Measurements from ENCODE around the gene MORC2. TPM values are rescaled to one million over a fixed set of nuclear protein-coding genes. Genes with fewer than 3 reads are reported as not detected.

The MORC2 gene
- total and polyA plus RNA-seq, 10 of the 15 experiments (the other 5 are each of a cell fraction or from before 2014, with no cell fraction given): 1.7 to 16.3 (median 9.0) TPM

DNA sequence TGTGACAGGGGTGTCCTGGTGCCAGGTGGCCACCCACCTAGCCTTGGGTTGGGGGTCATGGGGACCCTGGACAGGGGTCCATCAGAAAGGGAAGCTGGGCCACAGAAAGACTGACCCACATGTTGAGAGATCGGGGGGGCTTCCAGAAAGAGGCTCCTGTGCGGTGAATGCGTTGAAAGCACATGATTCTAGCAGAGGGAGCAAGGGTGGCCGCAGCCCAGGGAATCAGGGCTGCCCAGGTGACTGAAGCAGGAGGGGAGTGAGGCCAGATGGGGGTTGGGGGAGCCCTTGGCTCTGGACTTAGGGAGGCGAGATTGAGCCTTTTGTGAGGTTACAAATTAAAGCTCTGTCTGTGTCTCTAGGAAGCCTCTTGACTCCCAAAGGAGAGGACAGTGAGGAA lies 80.7 kb downstream of the MORC2 start (continued):
- TF ChIP-seq CREB1 (IDR thresholded peaks at IDR 0.05; ENCODE audit: low read depth) (no peak), ZNF384 (IDR thresholded peaks at IDR 0.05; ENCODE audit: borderline replicate concordance, low read depth, low read length) (no peak), WRNIP1 (IDR thresholded peaks at IDR 0.05; ENCODE audit: borderline replicate concordance, low read depth, low read length) (no peak), ATF7 (IDR thresholded peaks at IDR 0.05; ENCODE audit: low read depth) (no peak), SMAD5 (IDR thresholded peaks at IDR 0.05; ENCODE audit: low read depth) (no peak), CBX5 (IDR thresholded peaks at IDR 0.05; ENCODE audit: low read depth) (no peak), MYC (IDR thresholded peaks at IDR 0.05; ENCODE audit: insufficient read depth, insufficient read length, insufficient replicate concordance, low read length, severe bottlenecking) (no peak), MEF2B (IDR thresholded peaks at IDR 0.05; ENCODE audit: partially characterized antibody, poor library complexity, severe bottlenecking) (no peak), CBX3 (IDR thresholded peaks at IDR 0.05; ENCODE audit: borderline replicate concordance, low read depth) (no peak)
- TF ChIP-seq, protein P1, sequence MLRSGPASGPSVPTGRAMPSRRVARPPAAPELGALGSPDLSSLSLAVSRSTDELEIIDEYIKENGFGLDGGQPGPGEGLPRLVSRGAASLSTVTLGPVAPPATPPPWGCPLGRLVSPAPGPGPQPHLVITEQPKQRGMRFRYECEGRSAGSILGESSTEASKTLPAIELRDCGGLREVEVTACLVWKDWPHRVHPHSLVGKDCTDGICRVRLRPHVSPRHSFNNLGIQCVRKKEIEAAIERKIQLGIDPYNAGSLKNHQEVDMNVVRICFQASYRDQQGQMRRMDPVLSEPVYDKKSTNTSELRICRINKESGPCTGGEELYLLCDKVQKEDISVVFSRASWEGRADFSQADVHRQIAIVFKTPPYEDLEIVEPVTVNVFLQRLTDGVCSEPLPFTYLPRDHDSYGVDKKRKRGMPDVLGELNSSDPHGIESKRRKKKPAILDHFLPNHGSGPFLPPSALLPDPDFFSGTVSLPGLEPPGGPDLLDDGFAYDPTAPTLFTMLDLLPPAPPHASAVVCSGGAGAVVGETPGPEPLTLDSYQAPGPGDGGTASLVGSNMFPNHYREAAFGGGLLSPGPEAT (IDR thresholded peaks at IDR 0.05; ENCODE audit: low read depth): no peak

DNA sequence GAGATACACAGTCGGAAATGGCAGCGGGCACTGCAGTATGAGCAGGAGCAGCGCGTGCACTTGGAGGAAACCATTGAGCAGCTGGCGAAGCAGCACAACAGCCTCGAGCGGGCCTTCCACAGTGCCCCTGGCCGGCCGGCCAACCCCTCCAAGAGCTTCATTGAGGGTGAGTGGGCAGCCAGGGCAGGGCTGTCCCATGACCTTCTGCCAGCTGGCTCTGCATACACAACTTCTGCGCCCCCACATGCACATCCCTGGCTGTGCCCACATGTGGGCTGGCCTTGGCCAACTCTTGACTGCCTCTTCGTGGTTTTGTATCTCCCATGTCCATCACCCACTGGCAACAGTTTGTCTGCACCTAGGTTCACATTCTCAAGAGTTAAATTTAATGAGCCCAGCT lies 81.1 kb downstream of the MORC2 start:
- Histone ChIP-seq H4K20me1 (ENCODE audit: control insufficient read depth, insufficient read depth) (no peaks in the 10 kb centered on the region; the same call in 1 of the 2 replicates), H3K27me3 (replicated peaks in 1 of 2; ENCODE audit: control insufficient read depth in 2 of 2, insufficient read depth in 2 of 2, low read length in 1 of 2) (no peaks in the 10 kb centered on the region), H3K4me1 (ENCODE audit: control insufficient read depth, insufficient read depth, low read length) (no peaks in the 10 kb centered on the region), H3K4me2 (ENCODE audit: control insufficient read depth, insufficient read depth) (no peak overlapping the region), H3K36me3 (ENCODE audit: control insufficient read depth in 2 of 2, insufficient read depth in 2 of 2, low read length in 1 of 2) (peaks cover 0 to 13% of the 10 kb centered on the region in 2 experiments; a peak in 2 of 4 replicates), H3K9me3 (replicated peaks; ENCODE audit: control insufficient read depth, insufficient read depth, low read length) (no peaks in the 10 kb centered on the region), H2AFZ (ENCODE audit: control insufficient read depth, low read depth, low read length) (no peak overlapping the region), H3K4me3 (no peak overlapping the region), H3K9ac (ENCODE audit: control insufficient read depth, insufficient read depth, low read length) (no peak overlapping the region), H3K27ac (ENCODE audit: control insufficient read depth, insufficient read depth) (no peak overlapping the region), H3K79me2 (ENCODE audit: control insufficient read depth, insufficient read depth, low read length) (no peaks in the 10 kb centered on the region)
- ChIA-PET POLR2A (no interaction called here), RAD21 (ENCODE audit: unreplicated experiment) (no interaction called here), SMC1A (ENCODE audit: uncharacterized antibody, unreplicated experiment) (no interaction called here), CTCF (no interaction called here)
- no peak for FAIRE-seq
- in situ Hi-C loops (cut with MboI): no loop called here
- 62% methylated on average over 11 of the region's 11 CpGs for WGBS (ENCODE audit: insufficient coverage, insufficient replicate concordance, low lambda C conversion rate, missing lambda C conversion rate)
- no peak for ATAC-seq
- DNase-seq (ENCODE audit: low read depth, low spot score): no peak
- intact Hi-C loops (cut with micrococcal nuclease; ENCODE audit: unreplicated experiment): no loop called here
- no TSS peak for BruUV-seq (replicated peaks)
- TF ChIP-seq, protein P2, sequence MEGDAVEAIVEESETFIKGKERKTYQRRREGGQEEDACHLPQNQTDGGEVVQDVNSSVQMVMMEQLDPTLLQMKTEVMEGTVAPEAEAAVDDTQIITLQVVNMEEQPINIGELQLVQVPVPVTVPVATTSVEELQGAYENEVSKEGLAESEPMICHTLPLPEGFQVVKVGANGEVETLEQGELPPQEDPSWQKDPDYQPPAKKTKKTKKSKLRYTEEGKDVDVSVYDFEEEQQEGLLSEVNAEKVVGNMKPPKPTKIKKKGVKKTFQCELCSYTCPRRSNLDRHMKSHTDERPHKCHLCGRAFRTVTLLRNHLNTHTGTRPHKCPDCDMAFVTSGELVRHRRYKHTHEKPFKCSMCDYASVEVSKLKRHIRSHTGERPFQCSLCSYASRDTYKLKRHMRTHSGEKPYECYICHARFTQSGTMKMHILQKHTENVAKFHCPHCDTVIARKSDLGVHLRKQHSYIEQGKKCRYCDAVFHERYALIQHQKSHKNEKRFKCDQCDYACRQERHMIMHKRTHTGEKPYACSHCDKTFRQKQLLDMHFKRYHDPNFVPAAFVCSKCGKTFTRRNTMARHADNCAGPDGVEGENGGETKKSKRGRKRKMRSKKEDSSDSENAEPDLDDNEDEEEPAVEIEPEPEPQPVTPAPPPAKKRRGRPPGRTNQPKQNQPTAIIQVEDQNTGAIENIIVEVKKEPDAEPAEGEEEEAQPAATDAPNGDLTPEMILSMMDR (IDR thresholded peaks at IDR 0.05 in 2 of 3, conservative IDR thresholded peaks at IDR 0.05 in 1 of 3; ENCODE audit: control insufficient read depth in 2 of 3, extremely low read depth in 1 of 3, insufficient read depth in 1 of 3, low read depth in 3 of 3, low read length in 3 of 3): no peak
- no peak for TF ChIP-seq SPI1 (IDR thresholded peaks at IDR 0.05; ENCODE audit: borderline replicate concordance, insufficient read depth, low read depth, low read length)
- no peak for TF ChIP-seq NFYB (IDR thresholded peaks at IDR 0.05; ENCODE audit: insufficient read depth, low read depth, low read length)
- no peak for TF ChIP-seq ATF7 (IDR thresholded peaks at IDR 0.05; ENCODE audit: low read depth)
- TF ChIP-seq, protein P3, sequence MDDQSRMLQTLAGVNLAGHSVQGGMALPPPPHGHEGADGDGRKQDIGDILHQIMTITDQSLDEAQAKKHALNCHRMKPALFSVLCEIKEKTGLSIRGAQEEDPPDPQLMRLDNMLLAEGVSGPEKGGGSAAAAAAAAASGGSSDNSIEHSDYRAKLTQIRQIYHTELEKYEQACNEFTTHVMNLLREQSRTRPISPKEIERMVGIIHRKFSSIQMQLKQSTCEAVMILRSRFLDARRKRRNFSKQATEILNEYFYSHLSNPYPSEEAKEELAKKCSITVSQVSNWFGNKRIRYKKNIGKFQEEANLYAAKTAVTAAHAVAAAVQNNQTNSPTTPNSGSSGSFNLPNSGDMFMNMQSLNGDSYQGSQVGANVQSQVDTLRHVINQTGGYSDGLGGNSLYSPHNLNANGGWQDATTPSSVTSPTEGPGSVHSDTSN (IDR thresholded peaks at IDR 0.05; ENCODE audit: insufficient replicate concordance, low read depth, low read length): no peak
- TF ChIP-seq SMAD1 (IDR thresholded peaks at IDR 0.05; ENCODE audit: low read depth, partially characterized antibody): no peak
- TF ChIP-seq, protein P4, sequence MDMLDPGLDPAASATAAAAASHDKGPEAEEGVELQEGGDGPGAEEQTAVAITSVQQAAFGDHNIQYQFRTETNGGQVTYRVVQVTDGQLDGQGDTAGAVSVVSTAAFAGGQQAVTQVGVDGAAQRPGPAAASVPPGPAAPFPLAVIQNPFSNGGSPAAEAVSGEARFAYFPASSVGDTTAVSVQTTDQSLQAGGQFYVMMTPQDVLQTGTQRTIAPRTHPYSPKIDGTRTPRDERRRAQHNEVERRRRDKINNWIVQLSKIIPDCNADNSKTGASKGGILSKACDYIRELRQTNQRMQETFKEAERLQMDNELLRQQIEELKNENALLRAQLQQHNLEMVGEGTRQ (IDR thresholded peaks at IDR 0.05; ENCODE audit: borderline replicate concordance, low read depth, low read length): no peak
- no peak for TF ChIP-seq MEF2A (IDR thresholded peaks at IDR 0.05; ENCODE audit: insufficient read depth, low read depth, low read length)
- TF ChIP-seq RELA (IDR thresholded peaks at IDR 0.05; ENCODE audit: borderline replicate concordance, partially characterized antibody): no peak

Measured in GM12878 (cell line).